GM10248 (cell line): ENCODE measurements around the gene USP47.

Experiments
- CTCF ChIA-PET: fragments of 300-600 bp; sonication (Branson Sonifier 250); formaldehyde crosslinking; extraction: SDS; loops from one replicate; lab custom pipeline; 2021; ENCODE audit warnings: antibody characterized with exemption; lab: Yijun Ruan, JAX
- POLR2A ChIA-PET: fragments of 350-650 bp; sonication (Branson Sonifier 250); formaldehyde crosslinking; extraction: SDS; loops from one replicate; lab custom pipeline; 2020; ENCODE audit warnings: antibody characterized with exemption; lab: Yijun Ruan, JAX
- DNase-seq: peaks from one replicate; pipeline ENCODE4 v3.0.0; 2012; ENCODE audit errors: extremely low spot score
- TF ChIP-seq, protein P1 (sequence below): IDR thresholded peaks from 2 replicates; pipeline ENCODE4 v1.5.1; 2012; ENCODE audit warnings: mild to moderate bottlenecking, low read depth; ENCODE audit errors: extremely low read depth, missing control alignments, control extremely low read depth

Gene USP47

GRCh38 chr11:11963842-11964773 lies 122.3 kb downstream of the USP47 start:
- TF ChIP-seq, protein P1, sequence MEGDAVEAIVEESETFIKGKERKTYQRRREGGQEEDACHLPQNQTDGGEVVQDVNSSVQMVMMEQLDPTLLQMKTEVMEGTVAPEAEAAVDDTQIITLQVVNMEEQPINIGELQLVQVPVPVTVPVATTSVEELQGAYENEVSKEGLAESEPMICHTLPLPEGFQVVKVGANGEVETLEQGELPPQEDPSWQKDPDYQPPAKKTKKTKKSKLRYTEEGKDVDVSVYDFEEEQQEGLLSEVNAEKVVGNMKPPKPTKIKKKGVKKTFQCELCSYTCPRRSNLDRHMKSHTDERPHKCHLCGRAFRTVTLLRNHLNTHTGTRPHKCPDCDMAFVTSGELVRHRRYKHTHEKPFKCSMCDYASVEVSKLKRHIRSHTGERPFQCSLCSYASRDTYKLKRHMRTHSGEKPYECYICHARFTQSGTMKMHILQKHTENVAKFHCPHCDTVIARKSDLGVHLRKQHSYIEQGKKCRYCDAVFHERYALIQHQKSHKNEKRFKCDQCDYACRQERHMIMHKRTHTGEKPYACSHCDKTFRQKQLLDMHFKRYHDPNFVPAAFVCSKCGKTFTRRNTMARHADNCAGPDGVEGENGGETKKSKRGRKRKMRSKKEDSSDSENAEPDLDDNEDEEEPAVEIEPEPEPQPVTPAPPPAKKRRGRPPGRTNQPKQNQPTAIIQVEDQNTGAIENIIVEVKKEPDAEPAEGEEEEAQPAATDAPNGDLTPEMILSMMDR = no peak
- POLR2A ChIA-PET = no interaction called here
- no peak for DNase-seq
- CTCF ChIA-PET = interaction anchor here (0.7 to 1.8 kb wide), 5 partner anchors 9 to 165 kb away, joined by 3 to 7 read pairs (median 4); no protein-coding TSS in a partner anchor

GRCh38 chr11:11964774-11965150 lies 123.0 kb downstream of the USP47 start:
- TF ChIP-seq, protein P1 = no peak
- no peak for DNase-seq
- ChIA-PET CTCF (interaction anchor here (1.0 to 3.4 kb wide), 4 partner anchors 8 to 41 kb away, joined by 3 to 20 read pairs (median 6); no protein-coding TSS in a partner anchor), POLR2A (no interaction called here)

DNA sequence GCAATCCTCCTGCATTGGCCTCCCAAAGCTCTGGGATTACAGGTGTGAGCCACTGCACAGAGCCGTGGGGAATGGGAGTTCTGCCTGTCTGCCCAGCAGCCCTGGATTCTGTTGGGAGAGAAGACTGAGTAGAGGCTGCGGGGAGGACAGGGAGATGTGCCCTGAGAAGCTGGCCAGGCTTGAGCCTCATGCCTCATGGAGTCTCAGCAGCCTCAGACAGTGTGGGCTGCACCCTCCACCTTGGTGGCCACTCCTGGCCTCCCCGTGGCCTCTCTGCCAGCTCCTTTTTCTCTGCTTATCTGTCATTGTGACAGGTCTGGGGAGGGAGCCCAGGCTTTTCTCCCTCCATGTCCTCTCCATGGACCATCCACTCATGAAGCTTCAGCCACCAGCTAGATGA lies 123.4 kb downstream of the USP47 start:
- CTCF ChIA-PET = interaction anchor here (1.0 to 3.4 kb wide), 4 partner anchors 8 to 41 kb away, joined by 3 to 20 read pairs (median 6); no protein-coding TSS in a partner anchor
- TF ChIP-seq, protein P1 = no peak

DNA sequence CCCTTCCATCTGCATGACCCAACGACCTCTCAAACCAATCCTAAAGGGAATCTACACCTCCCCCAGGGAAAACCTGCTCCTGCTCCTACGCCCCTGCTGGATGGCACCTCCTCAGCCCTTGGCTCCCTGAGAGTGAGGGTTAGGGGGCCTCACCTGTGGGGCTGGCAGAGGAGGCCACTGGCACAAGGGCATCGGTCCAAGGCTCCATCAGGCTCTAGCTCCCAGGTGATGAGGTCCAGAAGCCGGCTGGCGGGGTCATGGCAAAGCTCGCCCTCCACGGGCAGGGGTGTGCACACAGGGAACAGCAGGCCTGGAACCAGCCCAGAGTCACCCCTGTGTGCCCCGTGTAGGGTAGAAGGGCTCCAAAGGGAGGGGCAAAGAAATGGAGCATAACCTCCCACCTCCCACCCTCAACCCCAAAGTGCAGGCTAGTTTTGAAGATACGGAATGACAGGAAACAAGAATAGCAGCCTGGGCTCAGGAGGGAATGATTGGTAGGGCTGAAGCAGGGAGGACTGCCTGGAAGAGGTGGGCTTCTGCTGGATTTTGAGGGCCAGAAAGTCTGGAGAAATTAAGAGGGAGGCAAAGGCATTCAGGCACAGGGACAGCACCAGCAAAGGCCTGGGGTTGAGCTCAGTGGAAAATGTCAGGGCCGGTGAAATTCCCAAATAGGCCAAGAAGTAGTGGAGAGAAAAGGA lies 124.0 kb downstream of the USP47 start:
- POLR2A ChIA-PET = no interaction called here

More for the DNA sequence above, 123.4 kb downstream of the USP47 start:
- POLR2A ChIA-PET = no interaction called here
- DNase-seq = no peak

GRCh38 chr11:11966354-11966741 lies 124.6 kb downstream of the USP47 start:
- TF ChIP-seq, protein P1 = no peak
- CTCF ChIA-PET = interaction anchor here (0.9 to 3.4 kb wide), 17 partner anchors 10 to 1173 kb away, joined by 3 to 25 read pairs (median 7); no protein-coding TSS in a partner anchor
- POLR2A ChIA-PET = no interaction called here
- no peak for DNase-seq

More for the DNA sequence above, 124.0 kb downstream of the USP47 start:
- CTCF ChIA-PET = interaction anchor here (1.0 to 3.4 kb wide), 7 partner anchors 10 to 167 kb away, joined by 3 to 25 read pairs (median 18); no protein-coding TSS in a partner anchor
- TF ChIP-seq, protein P1 = no peak
- DNase-seq = no peak
